Heart left ventricle (tissue), 16 donors: ENCODE data around the gene RBM47. TPM values are rescaled to one million over a fixed set of nuclear protein-coding genes. Genes with fewer than 3 reads are reported as not detected.
"Not testable (repeated sequence)": the region's sequence is repeated elsewhere in the genome, so short reads cannot be mapped to it uniquely, and the experiment has no call there.

Experiments
- ATAC-seq, 4 donors: fragments of 200-7000 bp; cut with Tn5 transposase; one replicate each; pipeline ENCODE4 v1.9.1; 2020 to 2022; ENCODE audit warnings: moderate library complexity in 4 of 4, mild to moderate bottlenecking in 3 of 4, moderate number of reproducible peaks in 1 of 4
- DNase-seq, 5 donors: peaks; one replicate each; pipeline ENCODE4 v3.0.0-alpha.2; 2020
- H3K27ac ChIP-seq, 12 donors: fragments of 200-600 bp; sonication (generic) in 4 of 12; one replicate each; pipeline versions ENCODE4 v1.5.0 to v1.8.0; 2016 to 2022; ENCODE audit warnings: mild to moderate bottlenecking in 2 of 12
- H3K27me3 ChIP-seq, 9 donors: fragments of 200-600 bp; sonication (generic) in 2 of 9; one replicate each; pipeline versions ENCODE4 v1.5.1 to v1.8.0; 2016 to 2022; ENCODE audit warnings: mild to moderate bottlenecking in 3 of 9
- H3K36me3 ChIP-seq, 9 donors: fragments of 200-600 bp; sonication (generic) in 2 of 9; one replicate each; pipeline versions ENCODE4 v1.5.0 to v1.8.0; 2018 to 2022; ENCODE audit warnings: mild to moderate bottlenecking in 2 of 9
- H3K4me1 ChIP-seq, 12 donors: fragments of 200-600 bp; sonication (generic) in 4 of 12; one replicate each; pipeline versions ENCODE4 v1.5.0 to v1.8.0; 2016 to 2022; ENCODE audit warnings: mild to moderate bottlenecking in 3 of 12
- H3K4me3 ChIP-seq, 12 donors: fragments of 200-600 bp; sonication (generic) in 4 of 12; one replicate each; pipeline versions ENCODE4 v1.5.0 to v1.8.0; 2017 to 2022; ENCODE audit warnings: mild to moderate bottlenecking in 9 of 12, moderate library complexity in 4 of 12
- H3K9me3 ChIP-seq, 12 donors: fragments of 200-600 bp; sonication (generic) in 4 of 12; one replicate each; pipeline versions ENCODE4 v1.5.0 to v1.8.0; 2016 to 2022; ENCODE audit warnings: mild to moderate bottlenecking in 1 of 12
- CTCF ChIP-seq, 12 donors: fragments of 200-600 bp; sonication (generic) in 4 of 12; IDR thresholded peaks; one replicate each; pipeline versions ENCODE4 v1.5.0 to v1.8.0; 2018 to 2022; ENCODE audit warnings: antibody characterized with exemption in 12 of 12, mild to moderate bottlenecking in 5 of 12
- POLR2A ChIP-seq, 2 donors: fragments of 450-650 bp; IDR thresholded peaks; one replicate each; pipeline ENCODE4 v1.6.1; 2017; ENCODE audit warnings: antibody characterized with exemption in 2 of 2, mild to moderate bottlenecking in 2 of 2, moderate library complexity in 2 of 2
- WGBS, 4 donors: extraction: QIAGEN DNeasy Blood & Tissue Kit in 2 of 4; methylation state at CpG; one replicate each; pipeline versions ENCODE4 v1.1.5 to v1.1.7; 2013 to 2018; 5-methylcytosine and 5-hydroxymethylcytosine counted together
- intact Hi-C, 10 donors: fragments of 100-400 bp; cut with DNase I; formaldehyde crosslinking; loops; one replicate each; pipeline versions ENCODE4 v1.11.1 to v1.14.2; 2022
- polyA plus RNA-seq, 2 donors: library from polyadenylated mRNA; stranded (reverse); fragments of 200-250 nt; gene quantifications; one replicate each; pipeline ENCODE4 v1.2.3, GENCODE V29; 2013
- total RNA-seq, 9 donors: library from RNA; depleted of rRNA in 2 of 9; stranded (reverse); fragments of >200 nt in 2 of 9; fragmentation: NEBNext Ultra II Directional in 3 of 9; extraction: Animal tissue kit (Norgen Biotek cat#: 25700) in 3 of 9; gene quantifications; one replicate each; pipeline versions ENCODE4 v1.1.0 to v1.2.4, GENCODE V29; 2016 to 2023
- donor health status: ischemic (EF 13 %, LVEDD 7.1; RV severe dilation, severe dysfunction).
- donor health status: healthy with polysubstance abuse.
- donor health status: DM: no; HTN: yes; CAD: no.
- donor health status: DM: no; HTN: no; CAD: no.
- donor health status: ischemic (EF 25% LVEDD 6.9; RV normal size, moderate dysfunction).
- donor health status: ischemic (EF 25% LVEDD 5.7; RV mildly dilated, moderate dysfunction).
- donor health status: healthy.
- donor health status: DM: yes; HTN: yes; CAD: no.
- donor health status: ischemic (EF 35%, LVEDD 5.7; RV mildly dilated, moderate dysfunction).
- donor health status: nonischemic (EF 11% LVEDD 7.7; RV severe dilation, severe dysfunction).
- donor health status: DM: yes; HTN: yes; CAD: no.
- donor health status: PGD.
- donor health status: ischemic (EF 29% LVEDD 5.4; RV normal size, mild dysfunction).
- donor health status: nonischemic (EF 23%, LVEDD 6.1; RV moderate dilation, normal function).

RBM47 gene
- total and polyA plus RNA-seq, 11 donors: 0.50 to 29.9 (median 3.5) TPM

DNA sequence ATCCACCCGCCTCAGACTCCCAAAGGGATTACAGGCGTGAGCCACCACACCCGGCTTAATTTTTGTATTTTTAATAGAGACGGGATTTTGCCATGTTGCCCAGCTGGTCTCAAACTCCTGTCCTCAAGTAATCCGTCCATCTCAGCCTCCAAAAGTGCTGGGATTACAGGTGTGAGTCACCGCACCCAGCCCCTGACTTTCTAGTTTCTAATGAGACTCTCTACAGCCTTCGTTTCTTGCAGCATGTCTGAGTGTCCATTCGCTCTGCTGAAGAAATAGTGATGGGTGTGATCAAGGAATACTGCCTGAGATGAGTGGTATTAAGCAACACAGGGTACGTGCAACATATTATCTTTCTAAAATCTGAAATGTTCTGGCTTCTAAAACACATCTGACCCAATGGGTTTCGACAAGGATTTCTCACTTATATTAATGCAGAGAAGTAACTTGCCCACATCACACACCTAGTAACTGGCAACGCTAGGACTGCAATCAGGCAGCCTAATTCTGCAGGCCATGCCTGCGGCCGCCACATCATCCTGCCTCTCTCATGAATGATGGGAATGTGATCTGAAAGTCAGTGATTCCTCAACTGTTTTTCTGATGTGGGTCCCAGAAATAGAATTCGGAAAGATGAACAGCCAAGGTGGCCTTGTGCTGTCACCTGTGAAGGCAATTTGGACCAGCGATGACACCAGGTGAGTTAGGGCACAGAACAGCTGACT, 74.3 kb downstream of the RBM47 start:
- DNase-seq (no peak), ATAC-seq (no peak)
- Histone ChIP-seq H3K4me1 (peaks cover 0 to 54% (median 0%) of the 10 kb centered on the region in 12 donors), H3K36me3 (no peaks in the 10 kb centered on the region), H3K9me3 (no peaks in the 10 kb centered on the region), H3K27me3 (no peaks in the 10 kb centered on the region), H3K27ac (peak overlapping the region in 3 of 12 donors; percentile 43 to 87 (median 54)), H3K4me3 (no peak overlapping the region)
- intact Hi-C loops: no loop called here
- WGBS, 4 donors: 90 to 94% (median 92%) methylated on average over 15 of the region's 15 CpGs
- TF ChIP-seq POLR2A (IDR thresholded peaks at IDR 0.05) (no peak), CTCF (IDR thresholded peaks at IDR 0.05) (no peak)

GRCh38 chr4:40554641-40555040, 75.0 kb downstream of the RBM47 start:
- intact Hi-C loops: not testable (repeated sequence)

GRCh38 chr4:40553995-40554394, 75.7 kb downstream of the RBM47 start:
- peaks cover 0 to 48% (median 0%) of the 10 kb centered on the region in 12 donors for H3K4me1 ChIP-seq
- intact Hi-C loops: no loop called here

More at GRCh38 chr4:40554641-40555040, 75.0 kb downstream of the RBM47 start:
- Histone ChIP-seq H3K4me1 (peaks cover 0 to 48% (median 0%) of the 10 kb centered on the region in 12 donors), H3K4me3 (peak overlapping the region in 1 of 12 donors; percentile 16), H3K27ac (peak overlapping the region in 5 of 12 donors; percentile 15 to 87 (median 43))
- WGBS, 4 donors: 65 to 73% (median 68%) methylated on average over 12 of the region's 12 CpGs
- not testable (repeated sequence) for H3K27me3 ChIP-seq, DNase-seq, H3K36me3 ChIP-seq, H3K9me3 ChIP-seq
- peak in 1 of 4 donors; percentile 22 for ATAC-seq

DNA sequence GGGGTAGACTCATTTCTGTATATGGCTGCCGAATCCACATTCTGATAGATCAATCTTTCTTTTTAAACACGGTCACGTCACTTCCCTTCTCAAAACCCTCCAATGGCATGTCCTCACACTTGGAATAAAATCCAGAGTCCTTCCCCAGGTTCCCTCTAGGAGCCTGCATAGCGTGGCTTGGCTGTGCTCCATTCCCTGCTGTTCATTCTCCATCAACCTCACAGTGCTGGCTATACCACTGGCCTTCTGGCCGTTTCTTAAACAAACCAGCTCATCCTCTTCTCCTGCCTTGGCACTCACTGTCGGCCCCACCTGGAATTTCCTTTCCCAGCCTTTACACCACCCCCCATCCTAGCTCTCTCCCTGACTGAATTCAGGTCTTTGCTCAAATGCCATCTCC, 77.1 kb downstream of the RBM47 start:
- TF ChIP-seq CTCF (IDR thresholded peaks at IDR 0.05) (no peak), POLR2A (IDR thresholded peaks at IDR 0.05) (no peak)
- DNase-seq (no peak), ATAC-seq (no peak)
- H3K4me3 ChIP-seq: no peak overlapping the region
- no peaks in the 10 kb centered on the region for H3K9me3 ChIP-seq
- no peaks in the 10 kb centered on the region for H3K27me3 ChIP-seq
- intact Hi-C loops: no loop called here
- peak overlapping the region in 1 of 12 donors; percentile 87 for H3K27ac ChIP-seq
- peaks cover 0 to 2% (median 0%) of the 10 kb centered on the region in 9 donors for H3K36me3 ChIP-seq
- H3K4me1 ChIP-seq: peaks cover 0 to 56% (median 0%) of the 10 kb centered on the region in 12 donors
- 62 to 73% (median 70%) methylated on average over 6 of the region's 6 CpGs for WGBS, 4 donors

More at GRCh38 chr4:40553995-40554394, 75.7 kb downstream of the RBM47 start:
- peak; percentile 55 to 90 (median 77) for ATAC-seq
- DNase-seq: peak in 4 of 5 donors; percentile 11 to 34 (median 28)
- Histone ChIP-seq H3K27ac (peak overlapping the region in 5 of 12 donors; percentile 15 to 87 (median 40)), H3K9me3 (no peaks in the 10 kb centered on the region), H3K27me3 (no peaks in the 10 kb centered on the region), H3K36me3 (no peaks in the 10 kb centered on the region), H3K4me3 (peak overlapping the region in 1 of 12 donors; percentile 16)
- TF ChIP-seq POLR2A (IDR thresholded peaks at IDR 0.05) (no peak), CTCF (IDR thresholded peaks at IDR 0.05) (no peak)
- 54 to 63% (median 60%) methylated on average over 10 of the region's 10 CpGs for WGBS, 4 donors

GRCh38 chr4:40551568-40552136, 78.0 kb downstream of the RBM47 start:
- 74 to 79% (median 79%) methylated on average over 9 of the region's 9 CpGs for WGBS, 4 donors
- peak overlapping the region in 9 of 12 donors; percentile 1 to 51 (median 32) for H3K4me3 ChIP-seq
- H3K4me1 ChIP-seq: peaks cover 0 to 64% (median 0%) of the 10 kb centered on the region in 12 donors
- H3K9me3 ChIP-seq, intact Hi-C loops, ATAC-seq, H3K27me3 ChIP-seq, H3K36me3 ChIP-seq, DNase-seq: not testable (repeated sequence)
- peak overlapping the region in 8 of 12 donors; percentile 25 to 87 (median 36) for H3K27ac ChIP-seq
